ENCODE data around the gene ZNF747.
"Not testable (repeated sequence)": the region's sequence is repeated elsewhere in the genome, so short reads cannot be mapped to it uniquely, and the experiment has no call there.

ZNF747 gene

DNA sequence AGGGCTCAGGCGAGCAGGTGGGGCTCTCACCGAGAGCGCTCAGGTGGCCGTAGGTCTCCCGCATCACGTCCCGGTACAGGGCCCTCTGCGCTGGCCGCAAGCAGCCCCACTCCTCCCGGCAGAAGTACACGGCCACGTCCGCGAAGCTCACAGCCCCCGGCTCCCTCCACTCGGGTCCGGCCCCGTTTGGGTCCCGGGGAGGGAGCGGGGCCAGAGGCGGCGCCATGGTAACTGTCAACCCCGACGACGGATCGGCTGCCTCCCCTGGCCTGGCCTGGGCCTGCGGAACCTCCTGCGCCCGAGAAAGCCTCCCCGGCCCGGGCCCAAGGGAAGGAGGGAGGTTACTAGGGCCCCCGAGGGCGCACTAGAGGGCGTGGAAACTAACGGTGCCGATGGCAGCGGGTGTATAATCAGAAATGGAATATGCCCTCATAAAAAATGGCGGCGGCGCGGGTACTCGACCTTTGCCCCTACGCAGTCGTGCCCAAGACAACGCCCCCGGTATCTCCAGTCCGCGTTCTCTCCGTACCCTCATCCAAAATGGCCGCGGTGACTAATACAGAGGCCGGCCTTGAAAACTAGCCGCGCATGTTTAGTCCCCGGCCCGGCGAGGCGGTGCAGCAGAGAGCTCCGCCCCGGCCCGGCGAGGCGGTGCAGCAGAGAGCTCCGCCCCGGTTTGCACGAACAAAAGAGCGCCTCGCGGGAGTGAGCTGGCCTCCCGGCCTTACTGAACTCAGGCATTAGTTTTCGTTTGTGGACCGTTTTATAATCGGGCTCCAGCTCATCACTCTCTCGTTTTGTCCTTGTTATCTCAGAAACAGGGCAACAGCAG lies 23.5 kb upstream of the ZNF747 start, which contains the start of gene ZNF764:
ZNF764 (minus strand) TSS at position 418 of the 832 bp plus-strand sequence; CDS start at position 226, 192 bp downstream.
- DNase-seq (ENCODE audit: low read depth), result peak; percentile 86

DNA sequence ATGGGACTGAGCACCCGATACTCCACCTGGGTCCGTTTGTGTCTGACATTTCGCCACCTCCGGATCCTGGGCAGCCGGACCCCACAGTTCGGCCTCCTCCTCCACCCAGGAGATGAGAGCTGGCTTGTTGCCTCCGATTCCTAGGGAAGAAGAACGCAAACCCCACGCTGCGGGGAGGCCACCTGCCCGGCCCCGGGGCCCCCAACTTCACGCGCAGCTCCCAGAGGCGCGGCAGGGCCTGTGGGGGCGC lies 23.0 kb upstream of the ZNF747 start:
- DNase-seq (ENCODE audit: low read depth), result no peak

DNA sequence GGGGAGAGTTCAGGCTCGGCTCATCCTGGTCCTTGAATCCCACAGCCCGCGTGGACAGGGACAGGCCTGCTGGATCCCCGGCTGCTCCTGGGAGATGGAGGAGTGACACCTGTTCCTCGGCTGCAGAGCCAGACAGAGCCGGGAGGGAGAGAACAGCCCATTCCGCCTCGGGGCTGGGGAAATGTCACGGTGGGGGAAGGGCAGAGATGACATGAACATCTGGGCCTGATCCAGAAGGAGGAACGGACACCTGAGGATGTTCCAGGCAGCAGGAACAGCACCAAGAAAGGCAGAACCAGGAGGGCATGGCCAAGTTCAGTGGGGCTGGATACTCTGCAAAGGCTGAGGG lies 21.4 kb upstream of the ZNF747 start:
- no peak for DNase-seq (ENCODE audit: low read depth)

DNA sequence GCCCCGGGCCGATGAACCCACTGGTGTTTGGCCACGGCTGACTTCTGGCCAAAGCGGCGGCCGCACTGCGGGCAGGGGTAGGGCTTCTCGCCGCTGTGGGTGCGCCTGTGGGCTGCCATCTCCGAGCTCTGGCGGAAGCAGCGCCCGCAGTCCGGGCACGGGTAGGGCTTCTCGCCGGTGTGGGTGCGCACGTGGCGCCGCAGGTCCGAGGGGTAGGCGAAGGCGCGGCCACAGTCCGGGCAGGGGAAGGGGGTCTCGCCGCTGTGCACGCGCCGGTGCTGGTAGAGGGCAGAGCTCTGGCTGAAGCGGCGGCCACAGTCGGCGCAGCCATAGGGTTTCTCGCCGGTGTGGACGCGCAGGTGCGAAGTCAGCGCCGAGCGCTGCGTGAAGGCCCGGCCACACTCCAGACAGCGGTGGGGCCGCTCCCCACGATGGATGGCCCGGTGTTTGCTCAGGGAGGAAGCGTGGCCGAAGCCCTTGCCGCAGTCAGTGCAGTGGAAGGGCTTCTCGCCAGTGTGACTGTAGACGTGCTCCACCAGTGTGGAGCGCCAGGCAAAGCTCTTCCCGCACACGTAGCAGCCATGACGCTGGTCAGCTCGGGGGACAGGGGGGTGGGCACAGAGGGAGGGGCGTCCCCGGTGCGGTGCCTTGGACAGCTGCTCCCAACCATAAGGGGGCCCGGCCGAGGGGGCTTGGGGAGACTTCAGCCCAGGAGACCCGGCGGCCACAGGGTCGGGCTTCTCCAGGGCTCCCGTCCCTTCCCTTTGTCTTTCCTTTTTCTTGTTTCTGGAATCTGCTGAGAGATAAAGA lies 20.9 kb upstream of the ZNF747 start:
- DNase-seq (ENCODE audit: low read depth), result no peak

DNA sequence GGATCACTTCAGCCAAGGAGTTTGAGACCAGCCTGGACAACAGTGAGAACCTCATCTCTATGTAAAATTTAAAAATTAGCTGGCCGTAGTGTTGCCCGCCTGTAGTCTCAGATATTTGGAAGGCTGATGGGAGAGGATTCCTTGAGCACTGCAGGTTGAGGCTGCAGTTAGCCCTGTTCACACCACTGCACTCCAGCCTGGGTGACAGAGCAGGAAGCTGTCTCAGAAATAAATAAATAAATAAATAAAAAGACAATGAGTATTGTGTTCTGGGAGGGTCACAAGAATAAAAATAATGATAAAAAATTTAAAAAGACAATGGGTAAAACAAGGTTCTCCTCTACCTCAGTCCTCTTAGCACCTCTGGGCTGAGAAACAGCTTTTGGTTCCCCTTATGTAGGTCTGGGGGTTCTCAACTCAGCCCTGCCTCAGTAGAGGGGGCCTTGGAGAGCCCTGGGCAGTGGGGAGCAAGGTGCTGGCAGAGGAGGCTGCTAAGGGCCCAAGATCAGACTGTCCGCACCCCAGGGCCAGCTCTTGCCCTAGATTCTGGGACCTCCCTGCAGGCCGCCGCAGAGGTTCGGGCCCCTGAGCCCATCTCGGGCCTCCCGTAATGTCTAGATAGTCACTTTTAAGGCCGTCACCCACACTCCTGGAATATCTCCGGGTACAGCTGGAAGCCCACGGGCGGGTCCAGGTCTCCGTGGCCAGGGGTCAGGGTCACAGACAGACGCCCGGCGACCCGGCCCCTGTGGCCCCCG lies 20.1 kb upstream of the ZNF747 start:
- no peak for DNase-seq (ENCODE audit: low read depth)

DNA sequence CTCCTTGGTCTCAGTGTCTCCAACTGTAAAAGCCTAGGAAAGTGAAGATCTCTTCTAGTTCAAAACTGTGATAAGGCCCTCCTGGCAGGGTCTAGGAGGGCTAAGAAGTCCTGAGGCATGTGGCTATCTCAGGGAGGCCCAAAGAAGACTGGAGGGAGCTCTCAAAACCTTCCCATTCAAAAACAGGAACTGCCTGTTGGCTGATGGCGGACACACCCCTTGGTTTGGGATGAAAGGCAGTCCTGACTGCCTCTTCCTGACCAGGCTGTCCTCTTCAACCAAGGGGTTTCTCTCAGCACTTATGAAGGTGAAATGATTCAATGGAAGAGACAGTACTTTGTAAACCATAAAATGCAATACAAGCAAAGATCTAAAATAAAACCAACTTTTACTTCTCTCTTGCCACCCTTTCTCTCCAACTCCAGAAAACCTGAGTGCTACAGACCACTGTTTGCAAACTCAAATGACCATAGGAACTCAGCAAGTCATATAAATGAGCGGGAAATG lies 18.8 kb upstream of the ZNF747 start:
- no peak for DNase-seq (ENCODE audit: low read depth)

DNA sequence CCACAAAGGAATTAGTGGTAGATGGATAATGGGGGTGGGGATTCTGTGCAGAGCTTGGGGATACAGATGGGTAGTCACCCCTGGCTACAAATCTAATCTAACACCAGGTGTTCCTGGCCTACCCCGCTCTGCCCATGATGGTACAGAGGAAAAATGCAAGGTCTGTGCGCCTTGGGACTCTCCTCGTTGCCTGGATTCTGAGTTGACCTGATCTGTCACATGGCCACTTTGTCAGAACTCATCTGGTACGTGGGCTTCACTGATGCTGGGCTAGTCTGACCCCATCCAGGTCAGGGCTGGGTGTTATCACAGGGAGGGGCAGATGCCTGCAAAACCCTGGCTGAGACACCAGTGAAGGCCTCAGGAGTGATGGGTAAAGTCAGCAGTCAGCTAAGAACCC lies 18.3 kb upstream of the ZNF747 start:
- no peak for DNase-seq (ENCODE audit: low read depth)

DNA sequence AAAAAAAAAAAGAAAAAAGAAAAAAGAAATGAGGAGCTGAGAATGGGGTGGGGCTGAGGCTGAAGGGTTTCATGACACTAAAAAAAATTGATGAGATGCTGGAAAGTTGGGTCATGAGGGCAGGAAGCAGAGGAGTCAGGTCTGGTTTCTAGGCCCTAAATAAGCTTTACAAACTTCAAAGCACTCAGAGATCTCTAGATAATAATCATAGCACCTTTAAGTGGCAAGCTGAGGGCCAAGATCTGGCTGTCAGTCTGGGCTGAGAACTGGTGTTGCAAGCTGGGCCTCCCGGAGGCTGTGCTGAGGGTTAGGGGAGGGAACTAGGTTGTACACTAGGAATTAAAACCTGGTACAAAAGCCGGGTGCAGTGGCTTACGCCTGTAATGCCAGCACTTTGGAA lies 17.1 kb upstream of the ZNF747 start:
- DNase-seq (ENCODE audit: low read depth), result no peak

DNA sequence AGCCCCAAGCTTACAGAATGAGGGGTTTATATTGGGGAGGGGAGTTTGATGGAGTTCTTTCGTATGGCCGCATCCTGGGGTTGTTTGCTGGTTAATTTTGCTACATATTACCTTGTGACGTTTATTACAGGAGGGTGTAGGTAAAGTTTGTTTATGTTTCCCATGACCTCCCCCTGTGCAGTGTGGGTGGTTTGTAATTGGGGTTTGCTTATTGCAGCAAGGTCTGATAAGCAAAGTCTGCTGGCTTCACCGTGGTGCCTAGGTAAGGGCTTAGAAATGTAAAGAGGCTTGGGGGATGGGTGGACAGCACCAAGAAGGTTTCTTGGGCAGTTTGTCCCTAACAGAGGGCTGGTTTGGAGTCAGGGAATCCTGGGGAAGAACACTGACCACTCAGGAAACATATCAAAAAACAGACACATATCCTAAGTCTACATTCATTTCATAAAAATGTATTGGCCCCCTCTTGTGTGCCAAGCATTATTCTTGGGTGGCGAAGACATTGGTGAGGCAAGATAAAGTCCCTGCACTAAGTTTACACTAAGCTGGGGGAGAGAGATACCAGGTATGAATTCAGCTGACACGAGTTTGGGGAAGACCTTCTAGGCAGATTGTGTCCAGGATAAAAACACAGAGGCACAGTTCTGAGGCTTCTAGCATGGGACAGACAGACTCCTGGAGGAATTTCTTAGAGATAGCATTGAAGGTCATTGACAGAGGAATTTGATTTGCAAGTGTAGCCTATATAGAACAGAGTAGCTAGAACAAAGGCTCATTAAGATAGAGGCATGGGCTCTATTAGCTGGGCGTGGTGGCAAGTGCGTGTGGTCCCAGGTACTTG lies 14.0 kb upstream of the ZNF747 start:
- DNase-seq (ENCODE audit: low read depth), result no peak

DNA sequence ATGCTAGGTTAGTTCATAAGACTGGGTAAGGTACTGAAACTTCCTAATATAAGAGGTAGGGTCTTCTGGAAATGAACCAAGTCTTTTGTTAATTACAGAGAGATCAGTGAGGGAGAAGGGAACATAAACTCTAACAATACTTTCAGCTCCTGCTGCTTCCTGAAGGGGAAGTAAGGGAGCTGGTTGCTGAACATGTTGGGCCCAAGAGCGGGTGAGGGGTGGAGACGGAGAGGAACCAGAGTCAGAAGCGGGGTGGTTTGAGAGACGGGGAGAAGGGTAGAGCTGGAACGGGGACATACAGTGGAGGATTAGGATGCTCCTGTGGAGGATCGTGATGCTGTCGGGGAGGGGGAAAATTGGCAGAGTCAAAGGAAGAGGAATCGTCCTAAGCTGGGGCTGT lies 11.5 kb upstream of the ZNF747 start:
- no peak for DNase-seq (ENCODE audit: low read depth)

DNA sequence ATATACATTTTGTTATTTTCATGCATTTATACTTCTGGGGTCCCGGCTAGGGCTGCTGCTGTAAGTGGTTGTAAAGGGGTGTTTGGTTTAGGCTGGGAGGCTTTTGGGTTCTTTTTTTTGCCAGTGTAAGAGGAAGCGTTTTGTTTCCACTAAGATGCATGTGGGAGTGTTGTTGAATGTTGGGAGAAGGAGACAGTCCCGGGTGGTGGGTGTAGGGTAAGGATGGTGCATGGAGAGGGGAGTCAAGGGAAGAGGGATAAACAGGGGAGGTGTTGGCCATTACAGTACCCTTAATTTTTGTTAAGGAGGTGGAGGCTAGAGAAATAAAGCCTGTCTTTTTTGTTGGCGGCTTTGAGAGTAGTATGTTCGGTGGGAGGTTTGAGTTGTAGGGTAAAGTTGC lies 8.4 kb upstream of the ZNF747 start:
- no peak for DNase-seq (ENCODE audit: low read depth)

DNA sequence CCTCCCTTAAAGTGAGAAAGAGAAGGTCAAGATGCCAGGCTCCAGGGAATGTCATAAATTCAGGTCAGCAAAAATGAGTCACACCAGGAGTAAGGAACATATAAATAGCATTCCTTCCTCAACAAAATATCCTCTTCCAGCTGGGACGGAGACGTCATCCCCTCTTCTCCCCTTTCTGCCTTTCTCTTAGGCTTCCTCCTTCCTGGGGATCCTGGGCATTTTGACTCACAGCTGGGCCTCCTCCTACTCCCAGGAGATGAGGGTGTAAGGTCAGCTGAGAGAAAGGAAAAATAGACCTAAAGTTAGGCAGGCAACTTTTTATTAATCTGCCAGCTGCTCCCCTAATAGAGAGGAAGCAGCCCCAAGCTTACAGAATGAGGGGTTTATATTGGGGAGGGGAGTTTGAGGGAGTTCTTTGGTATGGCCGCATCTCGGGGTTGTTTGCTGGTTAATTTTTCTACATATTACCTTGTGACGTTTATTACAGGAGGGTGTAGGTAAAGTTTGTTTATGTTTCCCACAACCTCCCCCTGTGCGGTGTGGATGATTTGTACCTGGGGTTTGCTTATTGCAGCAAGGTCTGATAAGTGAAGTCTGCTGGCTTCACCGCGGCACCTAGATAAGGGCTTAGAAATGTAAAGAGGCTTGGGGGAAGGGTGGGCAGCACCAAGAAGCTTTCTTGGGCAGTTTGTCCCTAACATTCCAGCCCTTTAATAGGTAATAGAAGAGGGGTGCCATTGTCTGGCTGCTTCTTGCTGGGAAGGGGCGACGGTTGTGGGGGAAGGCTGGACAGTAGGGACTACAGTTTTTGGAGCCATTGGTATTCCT lies 7.1 kb upstream of the ZNF747 start:
- no peak for DNase-seq (ENCODE audit: low read depth)

DNA sequence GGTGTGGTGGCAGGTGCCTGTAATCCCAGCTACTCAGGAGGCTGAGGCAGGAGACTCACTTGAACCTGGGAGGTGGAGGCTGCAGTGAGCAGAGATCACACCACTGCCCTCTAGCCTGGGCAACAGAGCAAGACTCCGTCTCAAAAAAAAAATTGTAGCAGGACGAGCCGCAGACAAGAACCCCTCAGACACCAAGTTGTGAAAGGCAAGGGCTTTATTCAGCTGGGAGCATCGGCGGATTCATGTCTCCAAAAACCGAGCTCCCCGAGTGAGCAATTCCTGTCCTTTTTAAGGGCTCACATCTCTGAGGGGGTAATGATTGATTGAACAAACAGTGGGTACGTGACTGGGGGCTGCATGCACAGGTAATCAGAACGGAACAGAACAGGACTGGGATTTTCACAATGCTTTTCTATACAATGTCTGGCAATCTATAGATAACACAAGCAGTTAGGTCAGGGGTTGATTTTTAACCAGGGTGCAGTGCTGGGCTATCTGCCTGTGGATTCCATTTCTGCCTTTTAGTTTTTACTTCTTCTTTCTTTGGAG lies 6.3 kb upstream of the ZNF747 start:
- DNase-seq (ENCODE audit: low read depth), result not testable (repeated sequence)

DNA sequence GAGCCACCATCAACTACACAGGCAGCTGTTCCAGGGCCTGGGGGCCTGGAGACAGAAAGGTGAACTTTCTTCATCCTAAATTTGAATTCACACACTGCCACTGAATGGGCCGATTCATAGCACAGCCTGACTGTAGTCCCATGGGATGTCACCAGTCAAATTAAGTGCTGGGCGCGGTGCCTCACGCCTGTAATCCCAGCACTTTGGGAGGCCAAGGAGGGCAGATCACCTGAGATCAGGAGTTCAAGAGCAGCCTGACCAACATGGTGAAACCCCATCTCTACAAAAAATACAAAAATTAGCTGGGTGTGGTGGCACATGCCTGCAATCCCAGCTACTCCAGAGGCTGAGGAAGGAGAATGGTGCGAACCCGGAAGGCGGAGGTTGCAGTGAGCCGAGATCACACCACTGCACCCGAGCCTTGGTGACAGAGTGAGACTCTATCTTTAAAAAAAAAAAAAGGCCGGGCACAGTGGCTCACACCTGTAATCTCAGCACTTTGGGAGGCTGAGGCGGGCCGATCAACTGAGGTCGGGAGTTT lies 5.4 kb upstream of the ZNF747 start:
- DNase-seq (ENCODE audit: low read depth), result not testable (repeated sequence)

DNA sequence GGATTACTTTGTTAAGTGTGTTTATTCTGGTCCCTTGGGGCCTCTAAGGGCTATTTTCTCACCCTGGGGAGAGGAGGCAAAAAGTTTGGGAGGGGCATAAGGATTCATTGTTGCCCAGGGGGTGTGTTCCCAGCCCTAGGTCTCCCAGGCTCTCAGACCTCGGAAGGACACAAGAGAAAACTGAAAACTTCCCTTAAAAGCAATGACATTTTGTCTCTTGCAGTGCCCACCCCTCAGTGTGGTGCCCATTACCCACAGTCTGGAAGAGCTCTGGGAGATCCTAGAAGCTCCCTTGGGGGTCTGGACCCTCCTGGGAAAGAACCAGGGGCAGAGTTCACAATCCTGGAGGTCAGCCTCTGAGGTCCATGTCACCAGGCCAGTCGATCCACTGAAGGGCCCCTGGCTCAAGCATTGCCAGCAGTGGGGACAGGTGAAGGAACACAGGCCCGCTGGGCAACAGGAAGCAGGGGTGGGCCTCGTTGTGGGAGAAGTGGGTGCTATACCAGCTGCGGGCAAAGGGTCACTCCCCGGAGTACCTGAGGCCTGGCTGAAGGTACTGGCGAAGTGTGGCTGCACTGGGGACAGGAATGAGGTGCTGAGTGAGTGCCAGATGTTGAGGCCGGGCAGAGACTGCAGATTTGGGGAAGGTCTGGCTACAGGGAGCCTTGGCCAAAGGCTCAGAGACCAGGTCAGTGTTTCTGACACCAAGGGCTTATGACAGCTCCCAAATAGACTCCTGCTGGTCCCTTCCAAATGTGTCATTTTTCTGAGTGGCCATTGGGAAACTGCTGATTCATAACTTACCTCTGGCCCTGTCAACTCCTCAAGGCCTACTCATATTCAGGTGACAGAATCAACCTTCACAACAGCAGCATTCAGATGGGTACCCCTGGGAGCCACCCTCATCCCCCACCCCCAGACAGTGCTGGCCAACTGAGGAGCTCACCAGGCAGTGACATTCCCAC lies 4.6 kb upstream of the ZNF747 start:
- DNase-seq (ENCODE audit: low read depth), result no peak

DNA sequence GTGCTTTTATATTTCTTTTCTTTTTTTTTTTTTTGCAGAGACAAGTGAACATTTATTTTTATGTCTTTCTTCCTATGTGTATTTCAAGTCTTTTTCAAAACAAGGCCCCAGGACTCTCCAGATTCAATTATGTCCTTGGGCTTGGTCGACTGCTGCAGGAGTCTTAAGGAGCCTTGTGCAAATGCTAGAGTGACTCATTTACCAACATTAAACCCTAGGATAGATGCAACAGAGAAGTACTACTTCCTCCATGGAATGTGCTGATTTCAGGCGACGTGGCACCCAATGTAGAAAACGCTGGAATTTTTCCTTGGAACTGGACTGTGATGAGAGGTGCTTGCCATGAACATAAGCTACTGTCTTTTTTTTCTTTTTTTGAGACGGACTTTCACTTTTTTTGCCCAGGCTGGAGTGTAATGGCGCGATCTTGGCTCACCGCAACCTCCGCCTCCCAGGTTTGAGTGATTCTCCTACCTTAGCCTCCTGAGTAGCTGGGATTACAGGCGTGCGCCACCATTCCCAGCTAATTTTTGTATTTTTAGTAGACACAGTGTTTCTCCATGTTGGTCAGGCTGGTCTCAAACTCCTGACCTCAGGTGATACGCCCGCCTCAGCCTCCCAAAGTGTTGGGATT lies 1.9 kb upstream of the ZNF747 start:
- not testable (repeated sequence) for DNase-seq (ENCODE audit: low read depth)

DNA sequence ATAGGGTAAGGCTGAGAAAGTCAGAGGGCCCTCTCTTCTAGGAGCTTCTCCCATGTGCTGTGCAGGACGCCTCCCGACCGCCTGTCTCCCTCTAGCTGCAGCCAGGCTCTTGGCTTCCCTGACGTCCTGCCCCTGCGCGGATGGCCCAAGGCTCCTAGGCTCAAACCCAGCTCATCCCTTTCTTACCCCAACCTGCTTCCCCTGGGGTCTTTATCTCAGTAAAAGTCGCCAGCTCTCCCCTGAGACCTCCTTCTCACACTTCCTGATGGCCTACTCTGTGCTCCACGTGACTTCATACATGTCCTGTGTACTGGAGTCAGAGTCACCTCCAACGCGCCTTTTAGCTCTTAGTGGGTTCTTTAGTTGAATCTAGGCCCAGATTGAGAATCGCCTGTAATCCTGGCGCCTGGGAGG lies 1.1 kb upstream of the ZNF747 start:
- DNase-seq (ENCODE audit: low read depth), result no peak

DNA sequence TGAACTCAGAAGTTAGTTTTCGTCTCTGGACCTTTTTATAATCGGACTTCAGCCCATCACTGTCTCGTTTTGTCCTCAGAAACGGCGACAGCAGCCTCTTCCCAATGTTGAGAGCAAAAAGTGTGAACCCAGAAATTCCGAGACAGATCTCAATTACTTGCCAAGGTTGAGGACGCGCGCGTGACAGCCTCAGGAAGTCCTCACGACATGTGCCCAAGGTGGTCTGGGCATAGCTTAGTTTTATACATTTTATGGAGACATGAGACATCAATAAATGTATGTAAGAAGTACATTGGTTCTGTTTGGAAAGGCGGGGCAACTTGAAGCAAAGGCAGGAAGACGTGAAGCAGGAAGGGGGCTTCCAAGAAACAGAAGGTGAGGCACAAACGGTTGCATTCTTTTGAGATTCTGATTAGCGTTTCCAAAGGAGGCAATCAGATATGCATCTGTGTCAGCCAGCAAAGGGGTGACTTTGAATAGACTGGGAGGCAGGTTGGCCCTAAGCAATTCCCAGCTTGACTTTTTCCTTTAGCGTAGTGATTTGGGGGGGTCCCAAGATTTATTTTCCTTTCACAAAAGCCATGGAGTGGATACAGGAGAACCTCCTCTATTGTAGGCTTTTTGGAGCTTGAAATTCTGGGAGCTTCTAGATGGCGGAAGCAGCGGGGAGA lies 583 bp upstream of the ZNF747 start:
- no peak for DNase-seq (ENCODE audit: low read depth)

Data from CMK (cell line).